Hepatocyte (in vitro differentiated cells): ENCODE measurements around the gene AARSD1.
"Not testable (repeated sequence)": the region's sequence is repeated elsewhere in the genome, so short reads cannot be mapped to it uniquely, and the experiment has no call there.

Experiments
- CTCF ChIP-seq: fragments of 200-600 bp; sonication (generic); IDR thresholded peaks from 2 replicates; pipeline ENCODE4 v1.5.1; 2016; ENCODE audit warnings: antibody characterized with exemption, mild to moderate bottlenecking; ENCODE audit not compliant: poor library complexity
- EZH2 ChIP-seq: fragments of 200-600 bp; sonication (generic); IDR thresholded peaks from 2 replicates; pipeline ENCODE4 v1.6.1; 2016; ENCODE audit warnings: antibody characterized with exemption, mild to moderate bottlenecking, borderline replicate concordance
- EZH2phosphoT487 ChIP-seq: fragments of 200-600 bp; sonication (generic); IDR thresholded peaks from one replicate; pipeline ENCODE4 v1.6.1; 2018; ENCODE audit warnings: antibody characterized with exemption, mild to moderate bottlenecking, low read depth, moderate library complexity; ENCODE audit not compliant: unreplicated experiment, severe bottlenecking

GRCh38 chr17:42916388-42917235 is 47.6 kb downstream of the AARSD1 start:
- TF ChIP-seq CTCF, EZH2, EZH2phosphoT487: not testable (repeated sequence)
